Tibial nerve (tissue), 4 donors: ENCODE data around the gene MED13L. TPM values are rescaled to one million over a fixed set of nuclear protein-coding genes. Genes with fewer than 3 reads are reported as not detected.
A peak's percentile ranks its signal among the peaks of the same experiment; 100 is the strongest.

Experiments used
- DNase-seq, 2 donors: peaks; one replicate each; pipeline ENCODE4 v3.0.0-alpha.2; 2019; ENCODE audit warnings: low spot score in 2 of 2
- H3K27ac ChIP-seq, 4 donors: fragments of 200-600 bp; sonication (generic) in 3 of 4; one replicate each; pipeline ENCODE4 v1.5.1; 2017 to 2019; ENCODE audit warnings: mild to moderate bottlenecking in 1 of 4
- H3K27me3 ChIP-seq, 2 donors: fragments of 200-600 bp; sonication (generic) in 1 of 2; one replicate each; pipeline versions ENCODE4 v1.5.1 to v1.6.0; 2017 to 2019
- H3K36me3 ChIP-seq, 3 donors: fragments of 200-600 bp; sonication (generic); one replicate each; pipeline ENCODE4 v1.5.1; 2018 to 2019
- H3K4me1 ChIP-seq, 4 donors: fragments of 200-600 bp; sonication (generic) in 3 of 4; one replicate each; pipeline ENCODE4 v1.5.1; 2017 to 2019
- H3K4me3 ChIP-seq, 4 donors: fragments of 200-600 bp; sonication (generic) in 3 of 4; one replicate each; pipeline ENCODE4 v1.5.1; 2017 to 2019; ENCODE audit warnings: mild to moderate bottlenecking in 1 of 4, moderate library complexity in 1 of 4
- H3K9me3 ChIP-seq, 4 donors: fragments of 200-600 bp; sonication (generic) in 3 of 4; one replicate each; pipeline ENCODE4 v1.5.1; 2017 to 2019
- CTCF ChIP-seq, 5 experiments: fragments of 200-600 bp in 3 of 5; fragments of 450-650 bp in 2 of 5; sonication (generic) in 3 of 5; IDR thresholded peaks; one replicate each; pipeline ENCODE4 v1.5.1; 2016 to 2019; ENCODE audit warnings: antibody characterized with exemption in 5 of 5, mild to moderate bottlenecking in 3 of 5, moderate library complexity in 2 of 5
- EP300 ChIP-seq, 2 donors: sonication (generic); formaldehyde crosslinking; IDR thresholded peaks; one replicate each; pipeline ENCODE4 v1.6.1; 2017; ENCODE audit warnings: antibody characterized with exemption in 2 of 2, mild to moderate bottlenecking in 1 of 2
- POLR2A ChIP-seq, 2 donors: fragments of 450-650 bp; IDR thresholded peaks; one replicate each; pipeline ENCODE4 v1.6.1; 2017; ENCODE audit warnings: antibody characterized with exemption in 2 of 2, mild to moderate bottlenecking in 2 of 2, moderate library complexity in 2 of 2
- WGBS, 2 donors: methylation state at CpG; one replicate each; pipeline ENCODE4 v1.1.5; 2018; 5-methylcytosine and 5-hydroxymethylcytosine counted together
- total RNA-seq, 4 donors: library from RNA; depleted of rRNA; stranded (reverse); fragments of >200 nt; gene quantifications; one replicate each; pipeline ENCODE4 v1.1.0, GENCODE V29; 2016

MED13L gene
- total RNA-seq, 4 donors from 2014 or later, result 138 to 234 (median 218) TPM

DNA sequence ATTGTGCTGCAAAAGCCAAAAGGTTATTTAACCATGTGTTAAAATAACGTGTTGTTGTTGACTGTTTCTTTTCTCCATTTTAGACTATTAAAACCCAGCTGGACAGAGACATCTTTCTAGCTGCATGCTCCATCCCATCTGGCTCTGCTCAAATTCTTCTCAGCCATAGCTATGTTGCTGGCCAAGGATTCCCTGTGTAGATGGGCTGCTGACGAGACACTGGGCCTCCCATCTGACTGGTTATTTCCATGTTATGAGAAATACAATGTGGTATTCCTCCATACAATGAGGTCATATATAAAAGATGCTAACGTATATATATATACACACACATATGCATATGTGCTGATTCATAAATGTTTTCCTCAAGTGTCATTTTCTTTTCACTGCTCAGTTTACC is 30.1 kb downstream of the MED13L start:
- Histone ChIP-seq H3K27me3 (no peaks in the 10 kb centered on the region), H3K27ac (no peak overlapping the region), H3K4me1 (peaks cover 0 to 63% (median 43%) of the 10 kb centered on the region in 4 donors), H3K4me3 (no peak overlapping the region), H3K36me3 (no peaks in the 10 kb centered on the region), H3K9me3 (peaks cover 0 to 20% (median 5%) of the 10 kb centered on the region in 4 donors)
- DNase-seq, result no peak
- WGBS, 2 donors, result 50 to 52% methylated on average over 3 of the region's 3 CpGs
- TF ChIP-seq POLR2A (IDR thresholded peaks at IDR 0.05) (no peak), CTCF (IDR thresholded peaks at IDR 0.05) (no peak), EP300 (IDR thresholded peaks at IDR 0.05) (no peak)

GRCh38 chr12:116246490-116247179 is 30.9 kb downstream of the MED13L start:
- H3K27ac ChIP-seq, result peak overlapping the region in 1 of 4 donors; percentile 10
- DNase-seq, result no peak
- peaks cover 0 to 65% (median 43%) of the 10 kb centered on the region in 4 donors for H3K4me1 ChIP-seq
- no peak overlapping the region for H3K4me3 ChIP-seq
- TF ChIP-seq CTCF (IDR thresholded peaks at IDR 0.05) (no peak), POLR2A (IDR thresholded peaks at IDR 0.05) (no peak), EP300 (IDR thresholded peaks at IDR 0.05) (no peak)
- WGBS, 2 donors, result 78 to 88% methylated on average over 5 of the region's 5 CpGs
- H3K36me3 ChIP-seq, result no peaks in the 10 kb centered on the region
- no peaks in the 10 kb centered on the region for H3K27me3 ChIP-seq
- peaks cover 0 to 15% (median 4%) of the 10 kb centered on the region in 4 donors for H3K9me3 ChIP-seq

DNA sequence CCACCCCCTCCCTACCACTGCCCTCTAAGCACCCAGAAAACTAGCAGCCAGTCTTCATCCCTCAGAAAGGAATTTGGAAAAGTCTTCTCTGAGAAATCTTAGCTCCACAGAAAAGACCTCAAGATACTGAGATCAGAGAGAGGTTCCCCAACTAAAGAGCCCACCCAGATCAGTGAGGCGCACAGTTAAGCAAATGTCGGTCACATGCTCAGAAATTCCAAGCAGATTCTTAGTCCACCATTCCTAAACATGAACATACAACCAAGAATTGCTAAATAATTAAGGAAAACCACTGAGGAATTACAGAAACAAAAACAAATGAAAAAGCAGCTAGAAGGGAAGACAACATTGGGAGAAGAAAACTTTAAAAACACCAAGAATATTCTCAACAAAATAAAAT is 32.3 kb downstream of the MED13L start:
- H3K27ac ChIP-seq, result peak overlapping the region in 3 of 4 donors; percentile 10 to 66 (median 25)
- WGBS, 2 donors, result 70 to 77% methylated on average over 2 of the region's 2 CpGs
- H3K27me3 ChIP-seq, result no peaks in the 10 kb centered on the region
- H3K9me3 ChIP-seq, result peaks cover 0 to 5% (median 2%) of the 10 kb centered on the region in 4 donors
- no peak for DNase-seq
- no peaks in the 10 kb centered on the region for H3K36me3 ChIP-seq
- H3K4me1 ChIP-seq, result peaks cover 0 to 73% (median 46%) of the 10 kb centered on the region in 4 donors
- H3K4me3 ChIP-seq, result no peak overlapping the region
- no peak for TF ChIP-seq POLR2A (IDR thresholded peaks at IDR 0.05)
- TF ChIP-seq CTCF (IDR thresholded peaks at IDR 0.05), result no peak
- no peak for TF ChIP-seq EP300 (IDR thresholded peaks at IDR 0.05)

GRCh38 chr12:116244474-116245090 is 32.9 kb downstream of the MED13L start:
- TF ChIP-seq POLR2A (IDR thresholded peaks at IDR 0.05) (no peak), EP300 (IDR thresholded peaks at IDR 0.05) (no peak), CTCF (IDR thresholded peaks at IDR 0.05) (no peak)
- H3K9me3 ChIP-seq, result peaks cover 0 to under 1% (median 0%) of the 10 kb centered on the region in 4 donors
- no peak overlapping the region for H3K4me3 ChIP-seq
- peaks cover 0 to 77% (median 46%) of the 10 kb centered on the region in 4 donors for H3K4me1 ChIP-seq
- H3K27ac ChIP-seq, result peak overlapping the region in 3 of 4 donors; percentile 20 to 66 (median 25)
- 84 to 91% methylated on average over 6 of the region's 6 CpGs for WGBS, 2 donors
- H3K36me3 ChIP-seq, result no peaks in the 10 kb centered on the region
- DNase-seq, result no peak
- H3K27me3 ChIP-seq, result no peaks in the 10 kb centered on the region

GRCh38 chr12:116244001-116244400 is 33.5 kb downstream of the MED13L start:
- Histone ChIP-seq H3K9me3 (no peaks in the 10 kb centered on the region), H3K36me3 (no peaks in the 10 kb centered on the region), H3K27ac (peak overlapping the region in 2 of 4 donors; percentile 13 to 66), H3K4me3 (no peak overlapping the region), H3K27me3 (no peaks in the 10 kb centered on the region), H3K4me1 (peaks cover 0 to 76% (median 46%) of the 10 kb centered on the region in 4 donors)
- TF ChIP-seq EP300 (IDR thresholded peaks at IDR 0.05), result no peak
- no peak for TF ChIP-seq CTCF (IDR thresholded peaks at IDR 0.05)
- no peak for TF ChIP-seq POLR2A (IDR thresholded peaks at IDR 0.05)
- DNase-seq, result no peak
- 39 to 48% methylated on average over 2 of the region's 2 CpGs for WGBS, 2 donors
